GM19035 (cell line): ENCODE results near the gene SASH1.
"Not testable (repeated sequence)": the region's sequence is repeated elsewhere in the genome, so short reads cannot be mapped to it uniquely, and the experiment has no call there.

ENCODE experiments used
- ATAC-seq: cut with Tn5 transposase; IDR thresholded peaks from one replicate; pipeline ENCODE4 v1.9.1; 2021; ENCODE audit not compliant: unreplicated experiment

The SASH1 gene

DNA sequence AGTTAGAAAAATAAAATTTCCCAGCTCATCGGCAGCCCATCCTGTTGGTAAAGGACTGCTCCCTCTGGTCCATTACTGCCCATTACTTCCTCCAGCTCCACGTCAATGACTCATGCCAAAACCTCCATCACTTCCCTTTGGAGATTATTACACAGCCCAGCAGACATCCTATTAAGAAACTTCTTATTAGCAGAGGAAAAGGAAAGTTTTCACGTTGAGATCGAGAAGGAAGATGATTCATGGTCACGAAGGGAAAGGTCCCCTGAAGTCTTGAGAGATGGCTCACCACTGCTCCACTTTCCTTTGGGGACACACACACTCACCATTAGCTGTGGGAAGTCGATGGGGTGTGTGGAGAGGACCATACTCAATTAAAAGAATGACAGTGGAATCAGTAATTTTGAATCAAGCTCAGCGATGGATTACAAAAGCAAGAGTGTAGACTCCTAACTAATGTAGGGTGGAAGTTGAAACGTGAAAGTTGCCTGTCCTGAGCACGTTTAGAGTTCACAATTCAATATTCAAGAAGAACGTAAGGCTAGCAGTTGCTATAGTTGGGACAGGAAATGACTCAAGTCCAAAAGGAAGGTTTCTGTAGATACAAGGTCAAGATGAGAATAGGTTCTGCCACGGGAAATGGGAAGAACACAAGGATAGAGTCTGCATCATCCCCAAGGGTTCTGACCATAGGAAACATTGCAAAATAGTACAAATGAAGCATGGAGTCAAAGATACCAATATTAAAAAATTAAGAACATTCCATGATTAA is 21.6 kb downstream of the SASH1 start:
- no peak for ATAC-seq

DNA sequence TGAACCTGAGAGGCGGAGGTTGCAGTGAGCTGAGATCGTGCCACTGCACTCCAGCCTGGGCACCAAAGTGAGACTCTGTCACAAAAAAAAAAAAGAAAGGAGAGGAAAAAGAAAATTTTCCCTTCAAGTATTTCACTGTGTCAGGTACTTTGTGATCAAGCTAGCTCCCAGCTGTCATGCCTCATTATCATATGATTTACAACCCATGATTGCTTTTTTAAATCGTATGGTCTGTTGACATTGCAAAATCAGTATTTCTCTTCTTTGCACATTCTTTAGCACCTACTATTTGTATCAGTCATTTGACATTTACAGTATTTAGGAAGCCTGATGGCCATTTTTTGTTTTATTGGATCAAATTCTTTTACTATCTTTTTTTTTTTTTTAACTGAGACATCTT is 22.4 kb downstream of the SASH1 start:
- ATAC-seq: no peak

DNA sequence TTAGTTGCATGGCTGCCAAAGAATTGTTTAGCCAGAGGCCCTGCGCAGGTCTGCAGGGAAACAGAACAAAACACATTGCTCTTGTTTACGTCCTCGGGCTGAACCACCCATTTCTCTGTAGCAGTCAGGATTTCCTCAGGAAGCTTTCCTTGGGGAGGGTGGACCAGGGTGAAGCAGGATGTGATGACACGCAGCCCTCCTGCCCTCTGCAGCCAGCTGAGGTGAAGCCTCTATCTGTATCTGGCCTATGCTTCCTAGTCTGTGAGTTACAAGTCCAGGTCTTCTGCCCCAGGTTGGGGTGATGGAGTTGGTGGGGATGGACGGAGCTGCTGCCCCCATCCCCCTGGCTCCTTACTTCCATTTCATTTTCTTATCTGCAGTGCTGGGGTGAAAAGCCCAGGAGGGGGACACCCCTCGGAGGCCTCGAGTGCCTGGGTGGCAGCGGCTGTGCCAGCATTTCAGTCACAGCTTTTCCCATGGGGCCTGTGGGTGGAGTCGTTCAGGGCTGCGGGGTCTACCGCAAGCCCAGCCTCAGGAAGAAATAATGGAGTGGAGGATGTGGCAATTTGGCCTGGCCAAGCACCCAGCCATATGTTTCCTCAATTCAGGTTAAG is 24.9 kb downstream of the SASH1 start:
- ATAC-seq: no peak

DNA sequence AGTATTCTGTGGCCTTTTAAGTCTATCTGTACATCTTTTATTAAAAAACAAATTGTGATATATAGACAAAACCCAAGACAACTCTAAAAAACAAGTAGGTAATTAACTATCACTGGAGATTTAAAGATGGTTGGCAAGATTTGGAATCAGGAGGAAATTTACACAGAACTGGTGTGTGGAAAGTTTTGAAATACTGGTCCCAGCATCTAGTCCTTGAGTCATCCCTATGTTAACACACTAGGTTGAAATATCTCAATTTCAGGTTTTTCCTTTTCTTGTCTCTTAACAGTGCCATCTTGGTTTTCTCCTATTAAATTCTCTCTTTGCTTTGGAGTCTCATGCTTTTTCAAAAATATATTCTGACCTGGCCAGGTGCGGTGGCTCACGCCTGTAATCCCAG is 27.5 kb downstream of the SASH1 start:
- ATAC-seq: no peak

DNA sequence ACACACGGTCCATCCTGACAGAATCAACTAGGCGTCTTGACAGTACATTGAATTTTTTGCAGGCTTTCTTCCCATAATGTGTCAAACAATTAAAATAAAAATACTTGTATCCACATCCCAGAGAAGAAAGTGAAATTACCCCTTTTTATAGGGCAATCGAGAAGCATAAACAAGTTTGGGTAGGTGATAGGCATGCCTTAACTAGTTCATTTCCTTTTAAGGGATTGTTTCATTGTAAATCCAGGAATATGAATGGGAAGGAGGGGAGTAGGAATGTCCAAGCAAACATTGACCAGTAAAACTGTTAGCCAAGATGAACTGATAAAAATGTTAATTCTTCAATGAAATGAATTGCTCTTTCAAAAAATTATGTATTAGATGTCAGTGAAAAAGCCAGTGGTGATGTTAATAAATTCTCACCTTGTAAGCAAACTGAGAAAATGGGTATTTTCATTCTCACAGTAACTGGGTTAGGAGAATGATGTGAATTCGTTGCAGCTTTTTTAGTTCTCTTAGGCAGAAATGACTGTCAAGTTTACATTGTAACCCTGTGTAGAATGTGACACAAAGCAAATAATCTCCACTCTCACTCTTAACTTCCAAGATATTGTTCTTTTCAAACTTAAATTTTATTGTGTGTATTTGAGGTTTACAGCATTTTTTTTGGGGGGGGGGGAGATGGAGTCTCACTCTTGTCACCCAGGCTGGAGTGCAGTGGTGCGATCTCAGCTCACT is 31.6 kb downstream of the SASH1 start:
- ATAC-seq: no peak

DNA sequence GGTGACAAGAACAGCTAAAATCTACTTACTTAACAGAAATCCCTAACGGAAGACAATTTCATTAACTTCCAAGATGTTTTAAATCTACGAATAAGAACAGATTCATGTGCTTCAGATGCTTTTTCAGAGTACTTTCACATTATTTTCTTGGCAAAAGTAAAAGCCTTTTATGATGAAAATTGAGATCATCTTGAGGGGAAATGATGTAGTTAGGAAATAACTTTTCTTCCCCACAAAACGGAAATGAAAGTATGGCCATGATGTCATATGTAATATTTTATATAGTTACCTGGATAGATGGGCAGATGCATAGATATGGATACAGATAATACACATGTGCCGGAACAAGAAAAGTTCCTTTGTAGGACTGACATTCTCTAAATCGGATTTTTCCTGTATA is 32.8 kb downstream of the SASH1 start:
- no peak for ATAC-seq

DNA sequence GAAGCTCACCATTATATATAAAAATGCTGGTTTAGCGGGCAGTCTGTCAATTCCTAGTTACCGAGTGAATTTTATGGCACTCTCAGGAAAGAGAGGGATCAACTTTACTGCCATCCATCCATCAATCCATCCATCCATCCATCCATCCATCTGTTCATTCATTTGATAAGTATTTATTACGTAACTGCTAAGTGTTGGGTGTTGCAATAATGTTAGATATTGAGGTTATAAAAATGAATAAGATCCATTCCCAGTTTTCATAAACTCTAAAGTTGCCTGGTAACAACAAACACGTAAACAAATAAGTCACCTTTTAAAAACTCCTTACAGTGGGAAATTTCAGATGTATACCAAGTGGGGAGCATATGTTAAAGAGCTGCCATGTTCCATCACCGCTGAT is 36.8 kb downstream of the SASH1 start:
- ATAC-seq: no peak

DNA sequence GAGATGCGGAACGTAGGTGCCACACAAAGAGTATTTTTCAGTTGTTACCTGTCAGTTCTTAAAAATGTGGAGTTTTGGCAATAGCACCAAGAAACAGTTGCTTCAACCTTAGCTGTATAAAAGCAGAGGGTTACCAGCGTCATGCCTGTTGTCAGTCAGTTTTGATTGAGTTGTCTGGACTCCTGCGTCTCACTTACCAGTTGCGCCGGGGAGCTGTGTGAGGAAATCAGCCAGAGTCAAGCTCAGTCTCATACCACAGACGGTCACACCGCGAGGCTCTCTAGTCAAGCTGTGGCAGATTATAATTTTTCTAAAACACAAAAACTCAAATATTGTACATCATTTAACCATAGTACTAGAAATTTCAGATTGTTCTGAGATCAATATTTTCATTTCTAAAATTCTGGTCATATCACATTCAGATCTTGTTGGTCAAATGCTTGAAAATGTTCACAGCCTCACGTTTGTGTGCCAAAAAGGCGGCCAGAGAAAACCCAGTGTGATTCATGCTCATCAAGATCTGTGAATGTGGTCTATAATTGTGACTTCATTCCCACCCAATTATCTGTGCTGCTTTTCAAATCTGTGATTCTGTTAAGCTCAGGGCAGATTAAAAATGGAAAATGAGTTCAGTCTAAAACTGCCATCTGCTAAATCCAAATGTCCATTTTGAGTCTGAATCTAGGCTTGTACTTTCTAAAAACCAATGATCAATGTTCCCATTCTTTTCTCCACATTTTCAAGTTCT is 37.5 kb downstream of the SASH1 start:
- no peak for ATAC-seq

DNA sequence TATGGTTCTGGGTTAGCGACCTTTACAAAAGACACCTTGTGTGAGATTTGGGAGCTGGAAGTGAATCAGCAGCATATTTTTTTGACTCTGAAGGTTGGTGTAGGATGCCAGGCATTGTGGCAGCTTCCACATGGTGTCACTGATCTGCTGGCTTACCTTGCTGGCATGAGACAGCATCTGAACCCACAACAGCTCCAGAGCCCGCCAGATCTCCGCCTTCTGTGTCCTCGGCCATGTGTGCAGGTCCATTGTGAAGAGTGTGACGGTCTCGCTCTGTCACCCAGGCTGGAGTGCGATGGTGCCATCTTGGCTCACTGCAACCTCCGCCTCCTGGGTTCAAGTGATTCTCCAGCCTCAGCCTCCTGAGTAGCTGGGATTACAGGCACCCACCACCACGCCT is 39.4 kb downstream of the SASH1 start:
- not testable (repeated sequence) for ATAC-seq

DNA sequence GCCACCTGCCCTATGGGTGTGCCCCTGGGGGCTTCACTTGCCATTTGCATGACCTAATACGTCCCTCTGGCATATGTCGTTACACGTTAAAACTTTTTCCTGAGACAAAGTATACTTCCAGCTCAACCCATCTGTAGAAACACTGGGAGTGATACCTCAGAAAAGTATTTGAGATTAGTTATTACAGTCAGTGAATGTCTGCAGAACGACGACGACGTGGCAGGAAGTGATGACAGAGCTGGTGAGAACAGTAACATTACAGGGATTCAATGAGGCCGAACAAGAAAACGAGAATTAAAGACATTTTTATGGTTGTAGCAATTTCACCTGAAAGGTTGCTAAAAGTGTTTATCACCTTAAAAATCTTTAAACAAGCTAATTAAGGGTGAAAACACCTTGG is 40.2 kb downstream of the SASH1 start:
- no peak for ATAC-seq

DNA sequence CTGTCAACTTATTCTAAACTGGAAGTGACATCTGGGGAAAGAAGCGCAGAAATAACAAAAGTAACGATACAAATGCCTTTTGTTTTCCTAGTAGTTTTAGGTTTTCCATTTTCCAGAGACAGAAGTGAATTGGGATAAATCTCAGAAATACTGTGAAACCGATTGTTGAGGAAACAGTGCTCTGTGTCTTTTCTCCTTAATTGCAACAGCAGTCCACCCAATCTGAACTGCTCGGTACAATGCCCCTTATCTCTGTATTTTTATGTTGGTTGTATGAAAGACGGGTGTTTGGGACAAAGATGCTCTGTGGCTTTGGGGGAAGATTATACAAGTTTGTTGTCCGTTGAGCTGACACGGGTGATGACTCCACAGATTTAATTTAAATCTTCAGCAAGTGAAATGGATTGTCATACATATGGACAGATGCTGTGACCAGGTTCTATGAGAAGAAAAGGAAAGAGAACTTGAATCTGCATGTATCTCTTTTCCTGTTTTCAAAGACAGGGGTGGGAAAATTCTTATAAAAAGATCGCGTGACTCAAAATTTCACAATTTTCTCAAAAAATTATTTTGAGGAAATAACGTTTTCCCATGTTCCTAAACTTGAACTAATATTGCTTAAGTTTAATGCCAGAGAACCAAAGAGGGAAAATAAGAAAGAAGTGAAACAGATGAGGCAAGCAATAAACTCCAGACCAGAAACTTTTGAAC is 41.2 kb downstream of the SASH1 start:
- no peak for ATAC-seq

DNA sequence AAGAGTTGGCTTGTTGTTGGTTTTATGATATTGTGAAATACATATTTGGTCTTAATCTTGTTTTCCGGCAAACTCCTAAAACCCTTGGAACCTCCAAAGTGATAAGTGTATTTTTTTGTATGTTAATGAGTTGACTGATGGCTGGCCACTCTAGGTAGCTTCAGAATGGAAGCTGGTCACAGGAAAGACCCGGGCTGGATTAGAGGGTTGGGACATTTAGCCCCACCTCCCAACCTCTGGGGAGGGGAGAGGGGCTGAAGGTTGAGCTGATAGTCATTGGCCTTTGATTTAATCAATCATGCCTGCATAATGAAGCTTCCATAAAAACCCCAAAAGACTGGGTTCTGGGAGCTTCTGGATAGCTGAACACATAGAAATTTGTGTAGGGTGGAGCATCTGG is 42.7 kb downstream of the SASH1 start:
- no peak for ATAC-seq

DNA sequence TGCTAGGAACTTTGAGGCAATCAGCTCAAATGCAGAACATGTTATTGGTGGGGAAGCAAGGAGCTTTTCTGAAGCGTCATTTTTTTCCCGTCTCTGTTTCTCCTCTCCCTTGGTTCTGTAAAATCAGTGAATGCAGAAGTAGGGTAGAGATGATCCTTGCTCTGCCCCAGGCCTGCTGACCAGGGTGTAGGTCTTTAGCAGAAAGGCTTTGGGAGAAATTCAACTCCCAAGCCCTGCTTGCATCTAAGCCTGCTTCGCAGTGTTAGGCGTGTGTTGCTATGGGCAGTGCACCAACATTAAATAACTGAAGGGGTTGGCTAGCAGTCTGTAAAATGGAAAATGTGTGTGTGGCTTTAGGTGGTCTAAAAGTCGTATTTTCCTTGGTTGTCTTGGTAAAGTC is 45.9 kb downstream of the SASH1 start:
- ATAC-seq: no peak

DNA sequence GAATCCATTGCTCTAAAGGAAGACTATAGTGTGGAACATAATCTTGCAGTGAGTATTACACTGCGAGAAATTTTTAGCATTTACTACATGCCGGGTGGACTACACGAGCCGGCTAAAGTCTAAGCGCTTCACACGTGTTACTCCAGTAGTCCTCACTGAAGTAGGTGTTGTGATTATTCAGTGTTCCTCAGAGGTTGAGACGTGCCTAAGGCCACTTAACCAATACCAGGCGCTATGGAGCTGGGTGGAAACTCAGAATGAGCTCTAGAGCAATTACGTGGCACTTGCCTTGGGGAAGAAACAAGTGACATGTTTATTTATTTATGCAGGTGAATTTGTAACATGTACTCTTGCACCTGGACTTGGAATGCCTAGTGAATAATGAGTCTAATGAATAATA is 46.4 kb downstream of the SASH1 start:
- ATAC-seq: no peak

DNA sequence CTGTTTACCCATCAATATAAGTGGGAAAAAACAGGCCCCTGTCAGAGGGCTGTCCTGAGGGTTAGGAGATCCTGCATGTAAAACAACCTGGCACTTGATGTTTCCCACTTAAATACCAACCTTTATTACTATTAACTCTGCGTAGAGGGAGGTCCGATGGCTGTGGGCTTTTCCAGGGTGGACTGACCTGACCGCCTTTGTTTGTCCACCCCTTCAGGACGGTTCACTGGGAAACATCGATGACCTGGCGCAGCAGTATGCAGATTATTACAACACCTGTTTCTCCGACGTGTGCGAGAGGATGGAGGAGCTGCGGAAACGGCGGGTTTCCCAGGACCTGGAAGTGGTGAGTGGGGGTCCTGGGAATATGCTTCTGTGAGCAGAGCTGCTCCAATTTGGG is 47.3 kb downstream of the SASH1 start:
- ATAC-seq: no peak

DNA sequence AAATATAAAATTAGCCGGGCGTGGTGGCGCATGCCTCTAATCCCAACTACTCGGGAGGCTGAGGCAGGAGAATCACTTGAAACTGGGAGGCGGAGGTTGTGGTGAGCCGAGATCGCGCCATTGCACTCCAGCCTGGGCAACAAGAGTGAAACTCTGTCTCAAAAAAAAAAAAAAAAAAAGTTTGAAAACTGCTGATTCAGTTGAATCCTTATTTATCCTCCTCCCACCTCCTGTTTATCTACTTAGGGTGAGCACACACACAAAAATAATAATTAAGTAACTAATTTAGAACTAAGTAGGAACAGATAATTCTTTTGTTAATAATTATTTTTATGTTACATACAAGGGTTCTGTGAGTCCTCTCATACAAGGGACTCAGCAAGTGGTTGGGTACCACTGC is 49.5 kb downstream of the SASH1 start:
- ATAC-seq: not testable (repeated sequence)

DNA sequence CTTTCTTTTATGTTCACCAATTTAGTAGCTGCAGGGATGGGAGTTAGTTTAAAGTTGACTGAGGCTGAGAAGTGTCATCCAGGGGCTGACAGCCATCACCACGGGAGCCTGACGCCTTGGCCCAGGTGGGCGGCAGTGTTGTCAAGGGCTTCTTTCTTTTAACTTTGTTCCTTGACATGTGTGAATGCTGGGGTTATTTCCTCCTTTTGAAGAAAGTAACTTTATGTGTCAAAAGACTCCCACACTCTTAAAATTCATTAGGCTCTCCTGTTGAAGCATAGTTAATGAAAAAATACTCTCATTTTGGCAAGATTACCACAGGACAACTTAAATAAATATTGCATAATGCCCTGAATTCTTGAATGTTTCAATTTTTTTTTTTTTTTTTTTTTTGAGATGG is 50.0 kb downstream of the SASH1 start:
- no peak for ATAC-seq

DNA sequence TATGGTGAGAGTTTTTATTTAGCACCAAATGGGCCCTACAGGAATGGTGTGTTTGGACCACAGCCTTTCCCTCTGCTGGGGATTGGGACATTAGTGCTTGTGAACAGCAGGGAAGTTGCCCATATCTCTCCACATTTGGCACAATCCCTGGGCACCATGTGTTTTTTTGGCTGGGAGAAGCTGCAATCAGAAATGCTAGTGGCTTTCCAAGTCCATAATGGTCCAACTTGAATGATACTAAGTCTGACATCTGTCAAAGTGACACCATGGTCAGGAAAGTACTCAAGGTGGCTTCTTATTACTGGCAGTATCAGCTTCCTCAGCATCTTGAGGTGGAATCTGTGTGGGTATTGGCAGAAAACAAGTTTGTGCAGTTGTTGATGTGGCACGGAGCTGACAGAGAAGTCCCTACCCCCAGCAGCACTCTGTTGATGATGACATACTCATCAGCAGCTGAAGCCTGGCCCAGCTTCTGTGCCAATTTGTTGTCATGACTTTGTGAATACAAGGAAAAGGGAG is 53.0 kb downstream of the SASH1 start:
- ATAC-seq: no peak

DNA sequence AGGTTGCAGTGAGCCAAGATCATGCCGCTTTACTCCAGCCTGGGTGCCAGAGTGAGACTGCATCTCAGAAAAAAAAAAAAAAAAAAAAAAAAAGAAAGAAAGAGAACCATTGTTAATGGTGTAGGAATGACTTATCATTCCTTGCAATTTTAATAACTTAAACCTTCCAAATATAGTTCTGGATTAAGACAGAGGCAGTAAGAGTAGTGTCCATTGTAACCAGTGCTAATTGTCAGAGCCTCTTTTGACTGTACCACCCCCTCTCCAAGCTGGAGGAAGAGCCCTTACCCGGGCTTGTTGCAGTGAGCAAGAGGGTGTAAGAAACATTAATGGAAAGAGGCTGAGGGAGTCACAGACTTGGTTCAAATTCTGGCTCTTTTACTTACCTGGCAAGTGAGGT is 53.8 kb downstream of the SASH1 start:
- no peak for ATAC-seq

DNA sequence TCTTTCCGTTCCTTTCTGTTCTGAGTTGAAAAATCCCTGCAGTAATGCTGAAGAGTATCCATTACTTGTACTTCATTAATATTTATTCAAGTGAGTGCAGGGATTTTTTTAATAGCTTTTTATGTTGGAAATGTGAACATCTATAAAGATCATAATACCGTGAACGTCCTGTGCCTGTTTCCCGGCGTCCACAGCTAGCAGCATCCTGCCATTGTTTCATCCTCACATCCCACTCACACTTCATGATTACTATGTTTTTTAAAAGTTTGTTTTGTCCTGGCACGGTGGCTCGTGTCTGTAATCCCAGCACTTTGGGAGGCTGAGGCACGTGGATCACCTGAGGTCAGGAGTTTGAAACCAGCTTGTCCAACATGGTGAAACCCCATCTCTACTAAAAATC is 54.3 kb downstream of the SASH1 start:
- no peak for ATAC-seq

DNA sequence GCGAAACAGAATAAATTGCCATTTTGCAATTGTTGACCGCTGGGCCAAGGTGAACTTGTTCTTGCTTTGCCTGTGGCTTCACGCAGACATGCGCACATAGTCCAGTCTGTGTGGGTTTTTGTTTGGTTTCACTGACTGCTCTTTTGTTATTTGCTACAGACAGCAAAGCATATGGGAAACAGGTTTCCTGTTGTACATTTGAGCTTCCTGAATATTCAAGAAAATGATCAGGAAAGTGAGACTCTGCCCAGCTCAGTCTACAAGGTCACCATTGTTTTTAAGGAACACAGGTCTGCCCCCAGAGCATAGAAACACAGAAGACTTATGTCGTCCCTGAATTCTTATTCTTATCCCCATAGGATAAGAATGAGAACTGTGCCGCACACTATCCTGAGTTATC is 55.6 kb downstream of the SASH1 start:
- no peak for ATAC-seq
